GM12892 (cell line): Measurements from ENCODE around the gene SMG5.

Experiments
- POLR2A ChIP-seq: IDR thresholded peaks from 2 replicates; pipeline ENCODE4 v1.6.1; 2011; ENCODE audit warnings: low read depth, low read length, control low read depth
- POLR2AphosphoS5 ChIP-seq: IDR thresholded peaks from 2 replicates; pipeline ENCODE4 v1.6.1; 2011; ENCODE audit warnings: low read depth, low read length, control low read depth

GRCh38 chr1:156266051-156266450, 16.6 kb downstream of the SMG5 start:
- TF ChIP-seq POLR2A: no peak
- no peak for TF ChIP-seq POLR2AphosphoS5
